DMS79 (cell line): ENCODE data around the gene ATF4.
"Not testable (repeated sequence)": the region's sequence is repeated elsewhere in the genome, so short reads cannot be mapped to it uniquely, and the experiment has no call there.

Source experiments
- DNase-seq: peaks from one replicate; lab custom pipeline; 2025; lab: John Stamatoyannopoulos, UW

ATF4 gene

DNA sequence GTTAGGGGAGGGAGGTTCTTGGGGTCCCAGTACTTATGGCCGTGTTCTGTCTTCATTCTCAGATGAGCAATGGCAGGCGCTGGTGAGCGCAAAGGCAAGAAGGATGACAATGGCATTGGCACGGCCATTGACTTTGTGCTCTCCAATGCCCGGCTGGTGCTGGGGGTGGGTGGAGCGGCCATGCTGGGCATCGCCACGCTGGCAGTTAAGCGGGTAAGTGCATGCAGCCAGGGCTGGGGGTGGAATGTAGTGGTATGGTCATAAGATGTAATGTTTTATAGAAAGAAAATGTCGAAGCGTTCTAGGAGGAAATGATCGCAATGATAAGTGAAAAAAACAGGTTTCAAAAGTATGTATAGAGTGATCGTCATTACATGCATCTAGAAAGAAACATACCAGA, 9.1 kb upstream of the ATF4 start:
- DNase-seq: no peak

DNA sequence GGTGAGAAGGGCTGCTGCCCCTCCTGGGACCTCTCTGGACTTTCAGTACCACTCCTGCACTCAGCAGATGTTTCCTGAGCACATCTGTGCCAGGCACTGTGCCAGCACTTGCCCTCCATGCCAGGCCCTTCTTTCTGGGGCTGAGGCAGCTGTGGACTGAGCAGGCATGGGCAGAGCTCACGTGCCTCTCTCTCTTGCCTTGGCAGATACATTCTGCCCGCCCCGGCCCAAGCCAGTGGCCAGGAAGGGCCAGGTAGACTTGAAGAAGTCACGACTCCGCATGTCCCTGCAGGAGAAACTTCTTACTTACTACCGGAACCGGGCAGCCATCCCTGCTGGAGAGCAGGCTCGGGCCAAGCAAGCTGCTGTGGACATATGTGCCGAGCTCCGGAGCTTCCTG, 8.3 kb upstream of the ATF4 start:
- DNase-seq: no peak

DNA sequence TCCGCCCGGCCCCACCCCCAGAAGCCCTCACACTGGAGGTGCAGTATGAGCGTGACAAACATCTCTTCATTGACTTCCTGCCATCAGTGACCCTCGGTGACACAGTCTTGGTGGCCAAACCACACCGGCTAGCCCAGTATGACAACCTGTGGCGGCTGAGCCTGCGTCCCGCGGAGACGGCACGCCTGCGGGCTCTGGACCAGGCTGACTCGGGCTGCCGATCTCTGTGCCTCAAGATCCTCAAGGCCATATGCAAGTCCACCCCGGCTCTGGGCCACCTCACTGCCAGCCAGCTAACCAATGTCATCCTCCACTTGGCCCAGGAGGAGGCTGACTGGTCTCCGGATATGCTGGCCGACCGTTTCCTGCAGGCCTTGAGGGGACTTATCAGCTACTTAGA, 6.6 kb upstream of the ATF4 start:
- no peak for DNase-seq

DNA sequence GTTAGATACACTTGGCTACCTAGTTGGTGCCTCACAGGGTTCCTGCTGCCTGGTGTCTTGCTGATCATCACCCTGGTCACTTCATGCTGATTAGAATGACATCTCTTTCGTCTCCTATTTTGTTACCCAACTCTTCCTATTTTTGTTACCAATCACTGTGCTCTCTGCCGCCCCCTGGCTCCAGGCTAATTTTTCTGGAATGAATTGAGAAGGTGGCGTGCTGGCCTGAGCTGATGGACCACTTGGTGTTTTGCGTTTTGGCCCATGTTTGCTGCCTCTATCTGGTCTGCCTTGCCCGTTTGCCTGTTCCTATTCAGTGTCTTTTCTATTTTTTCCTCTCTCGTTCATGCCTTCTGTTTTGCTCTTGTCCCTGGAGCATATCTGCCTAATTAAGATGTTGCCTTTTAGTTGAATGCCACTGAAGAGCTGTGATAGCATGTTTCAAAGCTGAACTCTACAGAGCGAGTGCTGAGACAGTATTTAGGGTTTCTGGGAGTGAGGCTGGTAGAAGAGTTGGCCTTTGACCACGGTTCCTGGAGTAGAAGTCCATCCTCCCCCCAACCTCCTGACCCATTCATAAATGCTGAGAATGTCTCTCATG, 5.9 kb upstream of the ATF4 start:
- no peak for DNase-seq

DNA sequence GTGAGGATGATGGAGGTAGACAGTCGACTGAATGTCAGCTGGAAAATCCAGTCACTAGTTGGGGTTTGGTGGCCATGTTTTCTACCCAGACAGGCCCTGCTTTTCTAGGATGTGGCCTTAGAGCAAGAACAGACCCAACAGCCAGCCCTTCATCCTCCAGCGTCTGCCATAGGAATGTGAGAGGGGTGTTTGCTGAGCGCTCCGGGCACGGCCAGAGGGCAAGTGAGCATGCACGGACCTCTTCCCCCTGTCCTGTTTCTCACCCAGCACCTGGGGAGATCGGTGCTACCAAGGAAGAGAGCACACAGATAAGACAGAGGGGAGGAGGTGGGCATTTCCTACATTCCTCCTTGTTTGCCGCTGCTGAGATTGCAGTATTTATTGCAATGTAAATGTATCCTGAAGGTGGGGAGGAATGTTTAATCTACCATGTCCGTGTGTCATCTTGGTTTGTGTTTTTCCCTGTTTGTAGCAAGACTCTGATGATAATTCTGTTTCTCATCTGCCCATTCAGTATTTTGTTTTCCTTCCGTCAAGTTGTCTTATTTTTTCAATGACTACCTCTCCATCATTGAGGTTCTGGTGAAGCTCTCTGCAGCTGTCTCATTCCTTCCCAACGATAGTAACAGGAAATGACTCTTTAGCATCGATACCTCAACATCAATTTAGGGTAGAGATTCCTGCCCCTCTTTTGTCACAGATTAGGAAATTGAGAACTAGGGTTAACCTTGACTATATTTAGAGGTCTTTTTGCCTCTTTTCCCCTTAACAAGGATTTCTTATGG, 4.9 kb upstream of the ATF4 start:
- DNase-seq: no peak

DNA sequence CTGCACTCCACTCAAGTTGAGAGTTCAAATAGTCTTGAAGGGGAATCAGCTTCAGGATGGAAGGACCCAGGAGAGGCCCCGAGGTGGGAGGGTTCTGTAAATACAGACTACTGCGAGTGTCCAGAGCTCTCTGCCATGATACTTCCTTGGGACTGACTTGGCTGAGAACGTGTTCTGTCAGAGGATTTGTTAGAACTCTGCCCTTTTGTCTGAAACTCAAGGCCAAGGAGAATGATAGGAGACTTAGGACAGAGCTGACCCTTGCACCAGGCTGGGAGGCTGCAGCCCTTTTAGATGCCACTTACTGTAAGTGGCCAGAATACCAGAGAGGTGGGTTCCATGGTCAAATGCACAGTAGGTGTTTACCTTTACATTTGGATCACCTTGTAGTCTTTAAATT, 2.9 kb upstream of the ATF4 start:
- DNase-seq: no peak

DNA sequence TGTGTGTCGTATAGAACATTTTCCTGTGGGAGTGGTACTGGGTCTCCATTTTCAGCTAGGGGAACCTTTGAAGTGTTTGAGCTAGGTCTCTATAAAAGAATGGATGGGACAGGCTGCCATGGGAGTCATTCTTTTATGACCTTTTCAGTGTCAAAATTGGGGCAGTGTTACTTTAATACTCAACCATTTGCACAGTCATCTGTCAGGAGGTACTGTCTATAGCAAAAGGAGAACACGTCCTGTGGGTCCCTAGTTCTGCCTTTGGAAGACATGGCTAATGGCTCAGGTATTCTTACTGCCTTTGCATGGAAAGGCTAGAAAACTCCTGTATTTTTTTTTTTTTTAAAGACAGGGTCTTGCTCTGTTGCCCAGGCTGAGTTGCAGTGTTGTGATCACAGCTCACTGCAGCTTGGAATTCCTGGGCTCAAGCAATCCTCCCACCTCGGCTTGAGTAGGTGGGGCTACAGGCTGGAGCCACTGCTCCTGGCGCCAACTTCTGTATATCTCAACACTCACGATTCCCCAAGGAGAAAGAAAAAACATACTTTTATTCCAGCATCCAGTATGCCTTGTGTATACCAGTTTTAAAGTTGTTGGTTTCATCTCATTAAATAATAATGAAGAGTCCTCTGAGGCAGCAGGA, 2.1 kb upstream of the ATF4 start:
- no peak for DNase-seq

DNA sequence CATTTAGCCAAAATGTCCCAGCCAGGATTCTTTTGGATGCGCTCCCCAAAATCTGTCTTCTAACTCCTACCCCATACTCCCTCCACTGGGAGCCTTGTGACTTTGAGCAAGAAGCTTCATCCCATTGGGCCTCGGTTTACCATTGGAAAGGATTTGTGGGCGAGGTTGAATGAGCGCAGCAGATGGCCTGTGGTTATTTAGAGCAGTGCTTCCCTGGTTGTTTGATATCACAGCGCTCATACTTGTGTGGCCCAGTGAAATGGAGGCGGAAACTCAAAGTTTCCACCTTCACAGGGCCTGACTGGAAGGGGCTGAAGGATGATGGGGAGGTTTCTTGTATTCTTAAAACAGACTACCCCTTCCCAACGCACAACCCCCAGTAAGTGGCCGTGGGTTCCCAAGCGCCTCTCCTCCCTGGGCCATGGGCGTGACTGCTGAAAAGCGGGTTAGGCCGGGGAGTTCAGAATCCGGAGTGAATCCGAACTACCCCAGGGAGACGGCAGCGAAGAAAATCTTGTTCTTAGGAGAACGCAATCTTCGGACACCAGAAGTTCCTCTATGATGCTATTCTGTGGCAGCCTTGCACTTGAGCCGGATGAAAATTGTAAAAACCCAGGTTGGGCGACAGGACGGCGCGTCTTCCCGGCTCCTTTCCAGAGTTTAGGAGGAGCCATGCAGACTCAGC, 1.2 kb upstream of the ATF4 start:
- no peak for DNase-seq

DNA sequence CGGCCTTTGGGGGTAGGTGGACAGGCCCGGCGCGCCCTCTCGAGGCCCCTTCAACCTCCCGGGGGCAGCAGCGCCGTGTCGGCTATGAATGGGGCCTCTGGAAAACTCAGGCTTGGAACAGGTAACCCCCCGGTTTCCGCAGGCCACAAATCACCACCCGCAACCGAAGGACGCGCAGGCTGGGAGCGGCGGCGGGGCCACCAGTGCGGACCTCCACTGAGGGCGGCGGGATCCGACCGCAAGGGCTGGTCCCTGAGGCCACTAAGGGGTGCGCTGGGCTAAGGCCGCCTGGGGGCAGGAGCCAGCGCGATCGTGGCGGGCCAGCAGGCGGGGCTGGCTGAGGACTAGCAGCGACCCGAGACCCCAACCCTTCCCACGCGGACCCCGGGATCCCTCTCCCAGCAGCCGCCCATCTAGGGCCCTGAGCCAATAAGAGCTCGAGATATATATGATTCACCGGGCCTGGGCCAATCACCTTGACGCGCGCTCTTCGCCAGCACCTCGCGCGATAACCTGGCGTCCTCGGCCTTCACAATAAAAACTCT, 609 bp upstream of the ATF4 start:
- DNase-seq: peak; percentile 82

DNA sequence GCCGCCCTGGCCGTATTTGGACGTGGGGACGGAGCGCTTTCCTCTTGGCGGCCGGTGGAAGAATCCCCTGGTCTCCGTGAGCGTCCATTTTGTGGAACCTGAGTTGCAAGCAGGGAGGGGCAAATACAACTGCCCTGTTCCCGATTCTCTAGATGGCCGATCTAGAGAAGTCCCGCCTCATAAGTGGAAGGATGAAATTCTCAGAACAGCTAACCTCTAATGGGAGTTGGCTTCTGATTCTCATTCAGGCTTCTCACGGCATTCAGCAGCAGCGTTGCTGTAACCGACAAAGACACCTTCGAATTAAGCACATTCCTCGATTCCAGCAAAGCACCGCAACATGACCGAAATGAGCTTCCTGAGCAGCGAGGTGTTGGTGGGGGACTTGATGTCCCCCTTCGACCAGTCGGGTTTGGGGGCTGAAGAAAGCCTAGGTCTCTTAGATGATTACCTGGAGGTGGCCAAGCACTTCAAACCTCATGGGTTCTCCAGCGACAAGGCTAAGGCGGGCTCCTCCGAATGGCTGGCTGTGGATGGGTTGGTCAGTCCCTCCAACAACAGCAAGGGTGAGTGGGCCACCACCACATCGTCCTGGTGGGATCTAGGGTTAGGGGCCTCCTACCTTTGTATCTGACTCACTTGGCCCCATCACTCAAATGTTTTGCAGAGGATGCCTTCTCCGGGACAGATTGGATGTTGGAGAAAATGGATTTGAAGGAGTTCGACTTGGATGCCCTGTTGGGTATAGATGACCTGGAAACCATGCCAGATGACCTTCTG, 934 bp downstream of the ATF4 start:
- DNase-seq: peak; percentile 39

DNA sequence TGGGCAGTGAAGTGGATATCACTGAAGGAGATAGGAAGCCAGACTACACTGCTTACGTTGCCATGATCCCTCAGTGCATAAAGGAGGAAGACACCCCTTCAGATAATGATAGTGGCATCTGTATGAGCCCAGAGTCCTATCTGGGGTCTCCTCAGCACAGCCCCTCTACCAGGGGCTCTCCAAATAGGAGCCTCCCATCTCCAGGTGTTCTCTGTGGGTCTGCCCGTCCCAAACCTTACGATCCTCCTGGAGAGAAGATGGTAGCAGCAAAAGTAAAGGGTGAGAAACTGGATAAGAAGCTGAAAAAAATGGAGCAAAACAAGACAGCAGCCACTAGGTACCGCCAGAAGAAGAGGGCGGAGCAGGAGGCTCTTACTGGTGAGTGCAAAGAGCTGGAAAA, 1.7 kb downstream of the ATF4 start:
- DNase-seq: not testable (repeated sequence)

DNA sequence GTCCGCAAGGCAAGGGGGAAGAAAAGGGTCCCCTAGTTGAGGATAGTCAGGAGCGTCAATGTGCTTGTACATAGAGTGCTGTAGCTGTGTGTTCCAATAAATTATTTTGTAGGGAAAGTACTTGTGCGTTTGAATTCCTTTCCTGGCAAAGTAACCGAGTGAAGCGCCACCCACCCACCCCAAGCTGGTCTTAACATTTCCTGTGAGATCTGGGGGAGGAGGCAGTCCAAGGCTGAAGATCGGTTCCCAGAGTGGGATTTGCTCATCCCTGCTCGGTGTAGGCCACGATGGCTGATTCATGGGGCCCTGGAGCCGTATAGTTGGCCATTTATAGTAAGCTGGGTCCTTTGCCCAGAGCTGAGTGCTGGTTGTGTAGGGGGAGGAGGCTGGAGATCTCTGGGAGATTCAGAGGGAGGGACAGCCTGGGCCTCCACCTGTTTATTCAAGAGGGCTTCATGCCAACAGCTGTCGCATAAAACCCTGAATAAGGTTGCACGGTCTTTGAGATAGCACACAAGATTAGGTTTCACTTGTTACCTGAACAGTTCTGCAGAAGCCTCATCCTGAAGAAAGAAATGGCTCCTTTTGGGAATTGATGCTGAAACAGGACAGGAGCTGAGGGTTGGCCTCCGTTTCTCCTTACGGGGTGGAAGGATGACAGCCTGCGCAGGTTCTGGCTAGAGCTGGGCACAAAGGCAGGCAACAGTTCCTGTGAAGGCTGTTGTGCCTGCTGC, 2.4 kb downstream of the ATF4 start:
- peak; percentile 44 for DNase-seq

DNA sequence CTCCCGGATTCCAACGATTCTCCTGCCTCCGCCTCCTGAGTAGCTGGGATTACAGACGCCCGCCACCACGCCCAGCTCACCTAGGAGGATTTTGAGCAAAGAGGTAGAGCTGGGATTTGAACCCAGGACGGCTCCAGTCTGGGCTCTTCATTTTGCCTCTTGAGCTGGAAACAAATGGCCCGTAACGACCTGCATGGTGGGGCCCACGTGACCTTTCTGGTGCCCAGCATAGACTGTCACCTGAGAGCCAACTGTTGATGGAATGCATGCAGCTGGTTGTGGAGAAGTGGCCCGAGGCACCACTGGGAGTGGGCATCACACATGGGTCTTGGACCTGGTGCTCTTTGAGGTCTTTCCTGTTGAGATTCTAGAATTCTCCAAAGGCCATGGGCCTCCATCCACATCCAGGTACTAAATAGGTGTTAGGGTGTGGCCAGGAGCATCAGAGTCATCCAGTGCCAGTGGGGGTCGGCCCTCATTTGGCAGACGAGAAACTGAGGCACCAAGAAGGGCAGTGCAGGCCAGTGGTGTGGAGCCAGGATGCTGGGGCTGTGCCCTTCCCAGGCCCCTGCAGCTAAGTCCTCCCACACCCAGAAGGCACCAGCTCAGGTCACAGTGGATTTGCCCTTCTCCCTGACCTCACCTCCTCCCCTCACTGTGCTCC, 3.9 kb downstream of the ATF4 start:
- DNase-seq: no peak

DNA sequence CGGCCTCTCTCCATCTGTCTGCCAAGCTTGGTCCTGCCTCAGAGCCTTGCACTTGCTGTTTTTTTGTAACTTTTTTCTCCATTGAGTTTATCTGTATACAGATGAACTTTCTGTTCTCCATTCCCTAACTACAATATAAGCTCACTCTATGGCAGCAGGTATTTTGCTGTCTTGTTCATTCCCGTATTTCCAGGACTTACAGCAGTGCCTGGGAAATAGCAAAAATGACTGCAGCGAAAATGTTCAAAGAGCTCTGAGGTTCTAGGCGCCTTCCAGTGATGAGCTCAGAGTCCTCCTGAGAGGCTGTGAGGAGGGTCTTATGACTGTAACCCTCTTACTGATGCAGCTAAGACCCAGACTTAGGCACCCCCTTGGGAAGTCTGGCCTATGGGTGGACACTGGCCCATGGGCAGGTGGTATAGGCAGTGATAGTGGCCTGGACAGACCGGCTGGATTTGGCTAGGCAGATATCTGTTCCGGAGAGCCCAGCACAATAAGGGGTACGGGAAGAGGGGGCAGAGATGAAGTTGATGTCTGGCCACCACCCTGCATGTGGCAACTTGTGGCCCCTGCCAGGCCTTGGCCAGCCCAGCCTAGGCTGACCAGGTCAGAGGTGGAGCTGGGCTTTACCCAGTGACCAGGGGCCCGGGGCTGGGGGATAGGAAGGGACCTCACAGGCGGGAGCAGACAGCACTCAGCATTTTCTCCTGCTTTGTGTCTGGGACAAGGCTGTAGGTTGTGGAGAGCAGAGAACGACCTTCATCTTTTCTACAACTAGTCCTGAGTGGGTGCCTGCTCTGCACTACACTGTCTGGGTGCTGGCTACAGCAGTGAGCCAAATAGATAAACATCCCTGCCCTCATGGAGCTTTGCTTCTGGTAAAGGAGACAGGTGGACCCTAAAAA, 4.6 kb downstream of the ATF4 start:
- DNase-seq: no peak

DNA sequence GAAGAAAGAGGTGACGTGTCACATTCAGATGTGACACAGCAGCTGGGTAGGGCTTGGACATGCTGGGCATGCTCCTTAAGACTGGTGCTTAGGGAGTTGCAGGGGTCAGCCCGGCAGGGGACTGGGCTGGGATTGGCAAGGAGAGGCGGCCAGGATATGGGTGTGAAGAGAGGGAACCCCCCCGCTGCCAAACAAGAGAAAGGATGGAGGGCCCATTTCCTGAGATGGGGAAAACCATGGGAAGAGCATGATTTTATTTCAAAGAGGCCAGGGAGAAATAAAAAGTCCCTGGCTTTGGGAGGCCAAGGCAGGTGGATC, 5.3 kb downstream of the ATF4 start:
- no peak for DNase-seq

DNA sequence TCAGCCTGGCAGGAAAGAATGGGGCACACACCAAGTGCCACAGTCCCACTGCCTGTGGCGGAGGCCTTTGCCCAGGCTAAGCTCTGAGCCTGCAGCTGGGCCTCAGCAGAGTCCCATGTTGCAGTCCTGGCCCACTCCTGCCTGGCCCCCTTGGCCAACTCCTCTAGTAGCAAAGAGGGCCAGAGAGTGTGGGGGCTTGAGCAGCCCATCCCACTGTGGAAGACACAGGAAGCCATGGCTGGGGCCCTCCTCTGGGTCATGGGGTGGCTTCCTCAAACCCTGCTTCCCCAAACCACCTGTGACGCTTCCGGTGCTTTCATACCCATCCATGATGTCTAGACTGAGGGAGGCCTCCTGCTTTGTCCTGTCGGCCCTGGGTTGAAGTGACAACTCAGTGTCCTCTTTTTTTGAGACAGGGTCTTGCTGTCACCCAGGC, 6.4 kb downstream of the ATF4 start:
- no peak for DNase-seq

DNA sequence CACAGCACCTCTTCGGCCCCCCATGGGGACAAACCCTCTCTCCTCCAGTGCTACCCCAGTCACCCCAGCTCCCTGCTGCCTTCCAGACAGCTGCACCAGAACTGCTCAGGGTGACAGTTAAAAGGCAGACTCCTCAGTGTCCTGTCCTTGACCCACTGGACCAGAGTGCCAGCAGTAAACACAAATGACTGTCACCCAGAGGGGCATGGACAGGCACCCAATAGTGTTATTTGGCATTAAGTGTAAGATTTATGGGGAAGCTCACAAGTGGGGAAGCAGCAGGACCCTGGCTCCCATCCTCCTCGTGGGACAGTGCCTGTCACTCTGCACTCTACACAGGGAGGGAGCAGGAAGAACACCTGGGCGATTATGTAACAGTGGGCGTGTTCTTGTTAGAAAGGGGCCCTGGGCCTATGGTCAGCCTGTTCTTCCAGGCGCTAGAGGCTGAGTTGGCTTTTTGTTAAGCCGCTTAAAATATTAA, 7.2 kb downstream of the ATF4 start:
- DNase-seq: no peak

DNA sequence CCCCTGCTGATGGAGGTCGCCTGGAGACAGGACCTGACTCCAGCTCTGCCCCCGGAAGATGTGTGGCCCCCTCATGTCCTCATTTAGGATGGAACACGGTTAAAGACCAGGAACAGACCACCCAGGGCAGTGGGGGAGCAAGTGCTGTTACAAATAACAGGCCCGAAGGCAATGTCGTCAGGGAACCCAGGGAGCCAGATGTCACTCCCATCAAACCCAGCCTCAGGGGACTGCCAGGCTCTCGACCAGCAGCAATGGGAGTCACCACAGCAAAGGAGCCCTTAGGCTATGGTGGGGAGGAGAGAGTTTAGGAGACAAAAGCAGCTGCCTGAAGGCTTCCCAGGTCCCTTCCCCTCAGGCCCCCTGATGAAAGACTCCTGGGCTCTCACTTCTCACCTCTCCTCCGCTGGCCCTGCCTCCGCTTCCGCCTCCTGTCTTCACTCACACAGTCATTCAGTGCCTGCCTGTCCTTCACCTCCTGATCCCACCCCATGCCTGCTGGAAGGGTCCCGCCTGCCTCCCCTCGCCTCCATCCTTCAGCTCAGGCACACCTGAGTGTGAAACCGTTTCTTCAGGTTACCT, 7.8 kb downstream of the ATF4 start:
- no peak for DNase-seq
